SIG-M5 treated with dmso at 0.1 percent for 504 hours (cell line): ENCODE results near the gene FAM120B.
"Not testable (repeated sequence)": the region's sequence is repeated elsewhere in the genome, so short reads cannot be mapped to it uniquely, and the experiment has no call there.

Source experiments
- DNase-seq: peaks from one replicate; lab custom pipeline; 2025; ENCODE audit not compliant: unreplicated experiment; lab: John Stamatoyannopoulos, UW

The FAM120B gene

DNA sequence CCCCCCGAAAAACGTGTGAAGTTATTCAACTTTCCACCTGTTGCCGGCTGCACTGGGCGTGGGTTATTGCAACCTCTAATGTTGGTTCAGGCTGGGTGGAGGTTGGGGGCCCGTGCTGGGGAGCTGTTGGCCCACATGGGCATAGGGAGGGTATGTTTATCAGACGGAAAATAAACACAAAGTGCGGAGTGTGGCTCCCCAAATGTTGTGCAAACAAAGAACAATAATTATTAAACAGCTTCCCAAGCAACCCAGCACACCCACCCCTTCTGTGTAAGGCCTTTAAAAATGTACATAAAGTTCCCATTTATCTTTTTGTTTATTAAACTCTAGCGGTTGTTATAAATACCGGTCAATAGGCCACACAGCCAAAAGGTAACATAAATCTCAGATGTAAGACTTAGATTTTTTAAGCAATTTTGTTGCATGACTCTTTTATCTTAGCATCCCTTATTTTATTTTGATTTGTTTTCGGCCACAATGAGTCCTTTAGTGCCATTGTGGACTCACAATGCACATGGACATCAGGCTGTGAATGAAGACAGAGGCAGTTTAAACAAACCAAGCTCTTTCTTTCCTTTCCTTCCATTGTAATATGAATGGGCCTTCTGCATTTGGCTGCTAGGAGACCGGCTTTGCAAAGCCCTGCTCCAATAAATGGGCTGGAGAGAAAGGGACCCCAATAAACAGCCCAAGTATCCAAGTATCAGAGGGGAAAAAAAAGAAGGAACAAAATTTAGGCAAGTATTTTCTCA, 8.8 kb upstream of the FAM120B start:
- no peak for DNase-seq

DNA sequence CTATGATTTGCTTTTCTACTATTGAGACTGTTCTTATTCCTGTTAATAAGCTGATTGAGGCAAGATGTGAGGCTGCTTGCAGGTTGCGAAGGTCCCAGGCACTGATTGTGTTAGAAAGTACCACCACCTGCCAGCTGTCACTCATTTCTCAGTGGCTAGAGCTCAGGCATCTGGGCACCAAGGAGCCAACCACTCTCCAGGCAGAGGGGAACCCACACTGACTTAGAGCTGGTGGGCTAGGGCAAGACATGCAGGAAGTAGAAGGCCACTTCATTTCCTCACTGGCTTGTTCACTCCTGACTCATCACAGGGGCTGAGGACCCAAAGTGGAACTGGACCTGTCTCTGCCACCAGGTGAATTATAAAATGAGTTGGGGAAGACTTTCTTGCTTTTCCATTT, 7.9 kb upstream of the FAM120B start:
- DNase-seq: no peak

DNA sequence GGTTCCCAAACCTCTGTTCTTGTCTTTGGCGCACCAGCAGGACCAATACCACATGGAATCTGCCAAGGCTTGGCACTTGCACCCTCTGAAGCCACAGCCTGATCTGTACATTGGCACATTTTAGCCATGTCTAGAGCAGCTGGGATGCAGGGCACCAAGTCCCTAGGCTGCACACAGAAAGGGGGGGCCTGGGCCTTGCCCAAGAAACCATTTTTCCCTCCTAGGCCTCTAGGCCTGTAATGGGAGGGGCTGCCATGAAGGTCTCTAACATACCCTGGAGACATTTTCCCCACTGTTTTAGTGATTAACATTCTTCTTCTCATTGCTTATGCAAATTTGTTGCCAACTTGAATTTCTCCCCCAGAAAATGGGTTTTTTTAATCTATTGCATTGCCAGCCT, 5.4 kb upstream of the FAM120B start:
- no peak for DNase-seq

DNA sequence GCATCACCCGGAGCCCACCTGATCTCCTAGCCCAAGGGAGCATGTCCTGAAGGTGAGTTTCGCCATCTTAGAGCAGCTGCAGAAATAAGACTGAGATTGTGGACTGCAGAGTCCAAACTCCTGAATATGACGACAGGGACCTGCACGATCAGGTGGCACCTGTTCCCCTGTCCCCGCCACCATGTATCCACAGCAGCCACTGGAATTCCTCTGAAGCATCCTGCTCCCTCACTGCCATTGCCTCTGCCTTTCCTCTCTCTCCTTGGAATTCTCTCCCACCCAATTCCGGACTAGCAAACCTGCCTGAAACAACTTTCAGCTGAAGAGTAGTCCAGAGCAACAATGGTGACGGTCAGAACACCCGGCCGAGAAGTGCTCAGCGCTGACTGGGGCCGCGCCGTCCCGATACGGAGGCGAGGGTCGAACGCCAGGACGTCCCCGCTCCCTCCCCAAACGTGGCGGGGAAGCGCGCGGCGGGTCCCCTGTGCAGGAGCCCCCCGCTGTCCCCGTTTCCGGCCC, 694 bp upstream of the FAM120B start:
- no peak for DNase-seq

DNA sequence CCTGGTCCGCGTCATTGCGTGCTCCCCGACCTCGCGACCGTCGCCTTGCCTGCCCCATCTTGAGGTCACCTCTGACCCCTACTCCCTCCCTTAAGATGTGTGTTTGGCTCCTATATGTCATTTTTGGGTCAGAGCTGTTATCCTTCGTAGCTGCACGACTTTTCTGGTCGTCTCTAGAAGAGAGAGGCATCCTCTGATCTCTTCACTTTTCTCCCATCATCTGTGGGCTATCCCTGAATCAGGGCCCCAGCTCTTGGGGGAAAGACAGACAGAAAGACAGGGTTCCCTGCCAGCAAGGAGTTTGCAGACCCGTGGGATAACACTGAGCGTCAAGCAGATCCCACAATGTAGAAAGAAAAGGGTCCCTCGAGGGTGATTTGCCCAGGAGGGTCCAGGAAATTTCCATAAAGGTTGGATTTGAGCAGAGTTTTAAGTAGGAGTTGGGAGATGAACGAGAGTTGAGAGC, 555 bp downstream of the FAM120B start:
- no peak for DNase-seq

DNA sequence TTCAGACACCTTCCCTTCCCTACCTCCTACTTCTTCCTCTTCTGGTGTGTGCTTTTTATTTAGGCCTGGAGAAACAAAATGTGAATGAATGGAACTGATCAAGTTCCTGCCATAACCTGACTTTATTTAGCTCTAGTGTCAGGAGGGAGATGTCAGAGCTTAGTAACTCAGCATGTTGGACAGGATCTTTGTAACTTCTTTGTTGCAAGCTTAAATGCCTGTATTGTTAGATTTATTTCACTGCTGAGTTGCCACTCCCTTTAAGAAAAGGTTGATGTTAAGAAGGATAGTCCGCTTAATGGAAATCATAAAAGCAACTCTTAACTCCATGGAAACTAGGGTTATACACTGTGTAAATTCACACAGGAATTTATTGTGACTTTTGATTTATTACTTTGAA, 2.2 kb downstream of the FAM120B start:
- DNase-seq: no peak

DNA sequence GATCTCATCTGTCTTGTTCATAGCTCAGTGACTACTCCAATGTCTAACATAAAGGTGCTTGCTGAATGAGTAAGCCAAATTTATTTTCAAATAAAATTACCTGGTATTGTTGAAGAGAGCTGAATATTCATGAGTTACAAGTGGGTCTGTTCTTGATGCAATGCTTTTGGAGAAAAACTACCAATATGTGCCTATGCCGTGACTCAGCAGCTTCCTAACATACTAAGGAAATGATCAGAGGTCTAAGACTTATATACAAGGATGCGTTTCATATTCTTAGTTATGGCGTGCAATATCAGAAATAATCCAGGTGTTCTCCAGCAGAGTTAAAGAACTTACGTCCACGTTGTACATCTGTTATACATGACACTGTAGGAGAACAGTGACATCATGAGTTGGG, 5.1 kb downstream of the FAM120B start:
- no peak for DNase-seq

DNA sequence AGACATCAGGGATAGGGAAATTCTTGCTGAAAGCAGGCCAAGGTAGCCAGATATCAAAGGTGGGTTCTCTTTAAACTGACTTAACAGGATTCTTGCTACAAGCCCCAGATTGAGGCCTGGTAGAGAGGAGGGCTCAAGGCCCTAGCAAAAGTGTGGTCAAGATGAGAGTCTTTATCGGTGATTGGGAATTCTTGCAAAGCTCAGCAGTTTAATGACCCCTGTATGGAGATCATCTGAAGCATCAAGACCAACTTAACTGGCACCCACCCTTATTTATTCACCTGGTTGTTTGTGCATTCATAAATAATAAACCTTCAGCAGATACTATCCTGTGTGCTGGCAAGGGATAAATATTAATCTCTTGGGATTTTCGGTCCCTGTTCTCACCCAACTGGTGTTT, 6.3 kb downstream of the FAM120B start:
- no peak for DNase-seq

DNA sequence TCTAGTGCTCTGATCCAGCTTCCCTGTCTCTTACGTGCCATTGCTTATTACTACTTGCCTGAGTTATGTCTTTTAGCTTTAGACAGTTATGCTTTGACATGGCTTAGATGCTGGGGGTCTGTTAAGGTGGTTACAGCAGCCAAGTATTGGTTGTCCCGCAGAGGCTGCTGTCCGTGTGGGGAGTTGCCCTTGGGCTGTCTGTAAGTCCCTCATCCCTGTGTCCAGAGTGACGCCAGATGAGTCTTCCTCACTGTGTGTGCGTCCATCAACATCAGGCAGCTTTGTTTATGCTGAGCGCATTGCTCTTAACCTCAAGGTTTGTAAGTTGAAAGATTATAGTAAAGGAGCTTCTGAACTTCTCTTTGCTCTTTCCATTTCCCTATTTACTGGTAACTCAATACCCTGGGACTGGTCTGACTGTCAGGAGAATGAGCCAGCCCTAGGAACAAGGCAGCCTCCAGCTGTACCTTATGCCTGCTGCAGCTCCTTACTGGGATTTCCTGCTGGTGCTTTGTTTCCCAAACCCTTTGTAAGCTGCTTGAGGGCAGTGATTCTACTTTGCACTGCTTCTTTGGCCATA, 7.2 kb downstream of the FAM120B start:
- DNase-seq: no peak

DNA sequence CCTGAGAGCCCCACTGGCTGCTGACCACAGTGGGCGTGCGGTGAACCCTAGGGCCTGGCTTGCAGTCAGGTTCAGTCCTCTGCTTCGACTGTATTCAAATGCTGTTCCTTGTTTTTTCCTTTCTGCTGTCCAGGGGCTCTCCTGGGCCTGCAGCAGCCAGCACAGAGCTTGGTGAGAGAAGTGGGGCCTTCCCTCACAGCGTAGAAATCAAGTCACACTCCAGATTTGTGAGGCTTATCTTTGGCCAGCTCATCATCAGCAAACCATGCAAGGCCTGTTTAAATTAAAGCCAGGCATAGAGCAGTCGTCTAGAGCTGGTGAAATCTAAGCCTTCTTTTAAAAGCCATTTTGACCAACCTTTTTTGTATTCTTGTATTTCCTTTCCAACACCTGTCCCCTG, 8.4 kb downstream of the FAM120B start:
- DNase-seq: no peak

DNA sequence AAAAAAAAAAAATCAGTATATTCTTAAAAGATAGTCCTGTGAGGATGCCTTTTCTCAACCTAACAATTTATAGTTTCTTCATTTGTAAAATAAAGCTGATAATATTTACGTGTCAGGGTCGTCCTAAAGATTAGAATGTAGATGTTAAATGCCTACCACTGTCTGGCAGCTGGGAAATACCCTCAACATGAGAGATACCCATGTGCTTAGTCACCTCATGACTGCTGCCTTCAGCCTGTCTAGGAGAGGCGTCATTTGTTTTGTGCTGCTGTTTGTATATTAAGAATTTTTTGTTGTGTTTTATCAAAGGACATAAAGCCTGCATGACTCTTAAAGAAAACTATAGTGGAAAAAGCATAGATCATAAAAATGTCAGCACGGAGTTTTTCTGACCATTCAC, 9.5 kb downstream of the FAM120B start:
- no peak for DNase-seq

DNA sequence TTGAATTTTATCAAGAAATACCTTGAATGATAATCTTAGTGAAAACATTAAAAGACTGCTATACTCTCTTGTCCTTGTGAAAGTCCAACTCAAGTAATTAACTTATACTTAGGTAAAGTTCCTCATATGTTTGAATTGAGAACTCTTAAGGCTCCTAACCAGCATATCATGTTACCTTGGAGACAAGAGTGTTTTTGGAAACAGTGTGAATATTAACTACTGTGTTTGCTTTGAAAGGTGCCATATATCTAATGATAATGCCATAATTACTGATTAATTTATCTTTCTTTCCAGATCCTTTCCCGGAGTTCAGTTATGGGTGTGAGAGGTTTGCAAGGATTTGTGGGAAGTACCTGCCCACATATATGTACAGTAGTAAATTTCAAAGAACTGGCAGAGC, 10.5 kb downstream of the FAM120B start:
- DNase-seq: no peak

DNA sequence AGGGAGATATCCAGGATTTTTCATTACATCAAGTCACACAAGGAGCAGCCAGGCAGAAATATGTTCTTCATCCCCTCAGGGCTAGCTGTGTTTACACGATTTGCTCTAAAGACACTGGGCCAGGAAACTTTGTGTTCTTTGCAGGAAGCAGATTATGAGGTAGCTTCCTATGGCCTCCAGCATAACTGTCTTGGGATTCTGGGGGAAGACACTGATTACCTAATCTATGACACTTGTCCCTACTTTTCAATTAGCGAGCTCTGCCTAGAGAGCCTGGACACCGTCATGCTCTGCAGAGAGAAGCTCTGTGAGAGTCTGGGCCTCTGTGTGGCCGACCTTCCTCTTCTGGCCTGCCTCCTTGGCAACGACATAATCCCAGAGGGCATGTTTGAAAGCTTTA, 11.2 kb downstream of the FAM120B start:
- no peak for DNase-seq

DNA sequence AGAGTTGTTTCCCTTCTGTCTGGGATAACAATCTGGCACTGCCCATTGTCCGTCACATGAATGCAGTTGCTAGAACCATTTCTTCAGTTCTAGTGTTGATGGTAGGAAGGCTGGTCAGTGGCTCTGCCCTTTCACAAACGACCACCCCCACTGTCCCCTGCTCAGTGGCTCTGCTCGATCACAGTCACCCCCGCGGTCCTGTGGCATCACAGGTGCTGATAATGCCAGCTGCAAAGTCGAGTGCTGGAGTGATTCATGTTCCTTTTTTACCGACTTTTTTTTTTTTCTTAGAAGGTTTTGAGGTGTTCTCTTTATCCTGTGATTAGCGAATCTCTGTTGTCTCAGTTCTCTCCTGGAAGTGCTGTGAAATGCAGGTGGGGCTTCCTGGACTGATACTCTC, 22.8 kb downstream of the FAM120B start:
- DNase-seq: no peak

DNA sequence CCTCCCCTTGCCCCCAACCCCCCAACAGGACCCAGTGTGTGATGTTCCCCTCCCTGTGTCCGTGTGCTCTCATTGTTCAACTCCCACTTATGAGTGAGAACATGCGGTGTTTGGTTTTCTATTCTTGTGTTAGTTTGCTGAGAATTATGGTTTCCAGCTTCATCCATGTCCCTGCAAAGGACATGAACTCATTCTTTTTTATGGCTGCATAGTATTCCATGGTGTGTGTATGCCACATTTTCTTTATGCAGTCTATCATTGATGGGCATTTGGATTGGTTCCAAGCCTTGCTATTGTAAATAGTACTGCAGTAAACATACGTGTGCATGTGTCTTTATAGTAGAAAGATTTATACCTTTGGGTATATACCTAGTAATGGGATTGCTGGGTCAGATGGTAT, 28.6 kb downstream of the FAM120B start:
- not testable (repeated sequence) for DNase-seq

DNA sequence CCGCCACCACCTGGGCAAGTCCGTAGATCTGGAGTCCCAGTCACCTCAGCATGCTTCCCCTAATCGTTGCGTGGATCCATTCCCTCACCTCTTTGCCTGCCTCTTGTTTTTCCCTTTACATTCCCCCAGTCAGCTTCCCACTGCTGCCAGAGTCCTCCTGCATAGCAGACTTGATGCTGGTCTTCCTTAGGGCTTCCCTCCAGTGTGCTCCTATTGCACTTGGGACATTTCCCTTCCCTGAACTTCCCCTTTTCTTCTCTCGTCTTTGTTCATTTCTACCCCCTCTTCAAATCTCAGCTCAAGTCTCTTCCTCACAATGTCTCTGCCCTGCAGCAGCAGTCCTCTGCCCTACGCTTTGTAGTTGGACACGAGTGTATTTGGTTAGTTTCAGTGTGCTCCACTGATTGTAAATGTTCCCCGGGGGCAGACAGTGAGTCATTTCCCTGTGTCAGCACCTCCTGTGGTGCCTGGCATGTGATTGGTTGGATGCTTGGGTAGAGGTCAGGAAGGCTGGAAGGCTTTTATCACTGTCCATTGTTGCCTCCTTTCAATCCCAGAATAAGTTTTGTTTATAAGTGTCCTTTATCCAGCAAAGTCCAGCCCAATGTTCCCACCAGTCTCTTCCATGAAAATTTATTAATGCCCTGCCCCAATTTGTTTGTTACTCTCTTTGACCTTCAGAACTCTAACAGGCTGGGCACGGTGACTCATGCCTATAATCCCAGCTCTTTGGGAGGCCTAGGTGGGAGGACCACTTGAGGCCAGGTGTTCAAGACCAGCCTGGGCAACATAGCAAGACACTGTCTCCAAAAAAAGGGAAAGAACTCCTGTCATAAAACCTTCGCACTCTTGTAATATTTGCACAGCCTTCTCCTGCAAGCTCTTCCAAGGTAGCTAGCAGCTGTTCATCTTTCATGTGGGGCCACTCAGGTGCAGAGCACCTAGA, 38.3 kb downstream of the FAM120B start:
- peak; percentile 16 for DNase-seq

DNA sequence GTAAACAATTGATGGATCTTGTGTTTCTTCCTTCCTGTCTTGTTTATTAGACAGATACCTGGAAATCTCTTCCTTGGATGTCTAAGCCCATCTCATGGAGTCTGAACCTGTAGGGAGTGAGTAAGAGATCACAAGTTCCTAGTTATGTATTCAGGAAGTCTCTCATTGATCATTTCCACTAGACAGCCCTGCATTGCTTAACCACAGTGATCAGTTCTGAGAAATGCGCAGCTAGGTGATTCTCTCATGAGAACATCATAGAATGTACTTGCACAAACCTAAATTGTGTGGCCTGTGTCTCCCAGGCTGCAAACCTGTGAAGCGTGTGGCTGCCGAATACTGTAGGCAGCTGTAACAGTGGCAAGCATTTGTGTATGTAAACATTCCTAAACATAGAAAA, 39.1 kb downstream of the FAM120B start:
- no peak for DNase-seq

DNA sequence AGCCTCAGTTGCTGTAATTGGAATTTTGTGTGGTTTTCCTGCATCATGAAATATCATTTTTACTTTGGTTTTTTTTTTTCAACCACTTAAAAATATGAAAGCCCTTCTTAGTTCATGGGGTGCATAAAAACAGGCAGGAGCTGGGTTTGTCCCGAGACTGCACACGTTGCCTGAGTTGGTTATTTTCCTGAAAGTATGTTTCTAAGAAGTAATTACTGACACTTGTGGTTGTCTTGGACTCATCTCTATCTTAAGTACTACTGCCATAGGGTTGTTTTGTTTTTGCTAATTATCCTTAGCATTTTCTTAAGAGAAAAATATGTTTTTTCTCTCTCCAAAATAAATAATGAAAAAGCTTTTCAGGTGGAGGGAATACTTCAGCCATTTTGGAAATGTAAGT, 40.1 kb downstream of the FAM120B start:
- no peak for DNase-seq

DNA sequence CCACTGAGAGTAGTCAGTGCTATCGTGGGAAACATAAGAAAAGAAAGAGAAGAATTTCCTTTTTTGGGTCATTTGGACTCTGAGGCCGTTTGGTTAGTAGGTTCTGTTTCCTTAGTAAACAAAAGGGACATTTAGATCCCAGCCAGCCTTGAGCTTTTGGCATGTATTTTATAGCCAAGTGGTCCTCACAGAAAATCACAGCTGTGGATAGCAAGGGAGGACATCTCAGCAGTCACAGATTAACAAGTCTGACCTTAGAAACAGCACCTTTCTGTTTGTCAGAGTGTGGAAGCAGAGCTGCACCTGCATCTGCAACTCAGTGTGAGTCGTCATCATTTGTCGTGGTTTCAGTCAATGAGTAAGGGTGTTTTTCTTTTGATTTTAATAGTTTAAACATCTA, 40.5 kb downstream of the FAM120B start:
- no peak for DNase-seq

DNA sequence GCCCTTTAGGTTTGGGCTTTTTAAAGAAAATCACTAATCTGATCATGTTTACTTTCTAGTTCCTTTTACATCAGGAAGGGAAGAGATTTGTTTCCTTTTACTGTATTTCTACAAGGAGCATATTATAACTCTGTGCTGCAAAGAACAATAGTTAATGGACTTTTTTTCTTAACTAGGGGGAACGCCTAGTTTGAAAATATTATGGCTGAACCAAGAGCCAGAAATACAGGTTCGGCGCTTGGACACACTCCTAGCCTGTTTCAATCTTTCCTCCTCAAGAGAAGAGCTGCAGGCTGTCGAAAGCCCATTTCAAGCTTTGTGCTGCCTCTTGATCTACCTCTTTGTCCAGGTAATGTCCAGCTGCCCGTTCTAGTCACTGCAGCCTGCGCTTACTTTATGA, 41.4 kb downstream of the FAM120B start:
- no peak for DNase-seq

DNA sequence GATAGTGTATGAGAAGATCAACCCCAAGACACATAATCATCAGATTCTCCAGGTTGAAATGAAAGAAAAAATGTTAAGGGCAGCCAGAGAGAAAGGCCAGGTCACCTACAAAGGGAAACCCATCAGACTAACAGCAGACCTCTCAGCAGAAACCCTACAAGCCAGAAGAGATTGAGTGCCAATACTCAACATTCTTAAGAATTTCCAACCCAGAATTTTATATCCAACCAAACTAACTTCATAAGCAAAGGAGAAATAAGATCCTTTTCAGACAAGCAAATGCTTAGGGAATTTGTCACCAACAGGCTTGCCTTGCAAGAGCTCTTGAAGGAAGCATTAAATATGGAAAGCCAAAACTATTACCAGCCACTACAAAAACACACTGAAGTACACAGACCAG, 44.9 kb downstream of the FAM120B start:
- DNase-seq: not testable (repeated sequence)

DNA sequence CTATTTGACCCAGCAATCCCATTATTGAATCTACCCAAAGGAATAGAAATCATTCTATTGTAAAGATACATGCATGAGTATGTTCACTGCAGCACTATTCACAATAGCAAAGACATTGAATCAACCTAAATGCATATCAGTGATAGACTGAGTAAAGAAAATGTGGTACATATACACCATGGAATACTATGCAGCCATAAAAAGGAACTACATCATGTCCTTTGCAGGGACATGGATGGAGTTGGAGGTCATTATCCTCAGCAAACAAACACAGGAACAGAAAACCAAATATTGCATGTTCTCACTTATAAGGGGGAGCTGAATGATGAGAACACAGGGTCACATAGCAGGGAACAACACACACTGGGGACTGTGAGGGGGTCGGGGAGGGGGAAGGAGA, 48.6 kb downstream of the FAM120B start:
- DNase-seq: not testable (repeated sequence)
